Gastrocnemius medialis (tissue), 4 donors: ENCODE measurements around the gene RUNX1.

ENCODE experiments used
- POLR2A ChIP-seq, 2 donors: fragments of 450-650 bp; IDR thresholded peaks; one replicate each; pipeline ENCODE4 v1.6.1; 2017; ENCODE audit warnings: antibody characterized with exemption in 2 of 2, mild to moderate bottlenecking in 2 of 2, moderate library complexity in 2 of 2
- TF ChIP-seq, protein P1 (sequence below), 5 experiments: fragments of 450-650 bp in 3 of 5; fragments of 200-600 bp in 2 of 5; sonication (generic) in 2 of 5; IDR thresholded peaks in 4 of 5; conservative IDR thresholded peaks in 1 of 5; 1 replicate in 4 of 5; 2 replicates in 1 of 5; pipeline ENCODE4 v1.5.1; 2016 to 2019; ENCODE audit warnings: antibody characterized with exemption in 5 of 5, mild to moderate bottlenecking in 3 of 5, moderate library complexity in 3 of 5

GRCh38 chr21:34768326-34768725, 280.8 kb downstream of the RUNX1 start:
- TF ChIP-seq, protein P1, sequence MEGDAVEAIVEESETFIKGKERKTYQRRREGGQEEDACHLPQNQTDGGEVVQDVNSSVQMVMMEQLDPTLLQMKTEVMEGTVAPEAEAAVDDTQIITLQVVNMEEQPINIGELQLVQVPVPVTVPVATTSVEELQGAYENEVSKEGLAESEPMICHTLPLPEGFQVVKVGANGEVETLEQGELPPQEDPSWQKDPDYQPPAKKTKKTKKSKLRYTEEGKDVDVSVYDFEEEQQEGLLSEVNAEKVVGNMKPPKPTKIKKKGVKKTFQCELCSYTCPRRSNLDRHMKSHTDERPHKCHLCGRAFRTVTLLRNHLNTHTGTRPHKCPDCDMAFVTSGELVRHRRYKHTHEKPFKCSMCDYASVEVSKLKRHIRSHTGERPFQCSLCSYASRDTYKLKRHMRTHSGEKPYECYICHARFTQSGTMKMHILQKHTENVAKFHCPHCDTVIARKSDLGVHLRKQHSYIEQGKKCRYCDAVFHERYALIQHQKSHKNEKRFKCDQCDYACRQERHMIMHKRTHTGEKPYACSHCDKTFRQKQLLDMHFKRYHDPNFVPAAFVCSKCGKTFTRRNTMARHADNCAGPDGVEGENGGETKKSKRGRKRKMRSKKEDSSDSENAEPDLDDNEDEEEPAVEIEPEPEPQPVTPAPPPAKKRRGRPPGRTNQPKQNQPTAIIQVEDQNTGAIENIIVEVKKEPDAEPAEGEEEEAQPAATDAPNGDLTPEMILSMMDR (IDR thresholded peaks at IDR 0.05 in 4 of 5, conservative IDR thresholded peaks at IDR 0.05 in 1 of 5) = no peak
- no peak for TF ChIP-seq POLR2A (IDR thresholded peaks at IDR 0.05)
